Esophagus muscularis mucosa (tissue), 4 donors: Measurements from ENCODE around the gene AGPAT1. TPM values are rescaled to one million over a fixed set of nuclear protein-coding genes. Genes with fewer than 3 reads are reported as not detected.
"Not testable (repeated sequence)": the region's sequence is repeated elsewhere in the genome, so short reads cannot be mapped to it uniquely, and the experiment has no call there.

Experiments used
- DNase-seq: peaks from one replicate; pipeline ENCODE4 v3.0.0-alpha.2; 2017; ENCODE audit errors: extremely low spot score
- H3K27ac ChIP-seq, 4 donors: fragments of 200-600 bp; sonication (generic); replicated peaks in 1 of 4; 1 replicate in 3 of 4; 2 replicates in 1 of 4; pipeline ENCODE4 v1.5.1; 2016 to 2019; ENCODE audit warnings: mild to moderate bottlenecking in 1 of 4
- H3K27me3 ChIP-seq, 4 donors: fragments of 200-600 bp; sonication (generic); one replicate each; pipeline versions ENCODE4 v1.5.1 to v1.6.0; 2016 to 2019
- H3K36me3 ChIP-seq, 4 donors: fragments of 200-600 bp; sonication (generic); one replicate each; pipeline ENCODE4 v1.5.1; 2016 to 2019
- H3K4me1 ChIP-seq, 4 donors: fragments of 200-600 bp; sonication (generic); one replicate each; pipeline ENCODE4 v1.5.1; 2016 to 2019
- H3K4me3 ChIP-seq, 4 donors: fragments of 200-600 bp; sonication (generic); 1 replicate in 2 of 4; 2 replicates in 2 of 4; pipeline ENCODE4 v1.5.1; 2016 to 2019; ENCODE audit warnings: mild to moderate bottlenecking in 4 of 4, moderate library complexity in 1 of 4
- H3K9me3 ChIP-seq, 4 donors: fragments of 200-600 bp; sonication (generic); 1 replicate in 3 of 4; 2 replicates in 1 of 4; pipeline ENCODE4 v1.5.1; 2016 to 2019
- EP300 ChIP-seq: sonication (generic); formaldehyde crosslinking; IDR thresholded peaks from one replicate; pipeline ENCODE4 v1.6.1; 2017; ENCODE audit warnings: antibody characterized with exemption
- POLR2A ChIP-seq: fragments of 450-650 bp; IDR thresholded peaks from one replicate; pipeline ENCODE4 v1.6.1; 2017; ENCODE audit warnings: antibody characterized with exemption, moderate library complexity, mild to moderate bottlenecking, low read depth
- POLR2AphosphoS5 ChIP-seq, 2 donors: sonication (generic); formaldehyde crosslinking; IDR thresholded peaks; one replicate each; pipeline ENCODE4 v1.6.1; 2017; ENCODE audit warnings: antibody characterized with exemption in 2 of 2
- WGBS: methylation state at CpG from one replicate; pipeline ENCODE4 v1.1.5; 2018; 5-methylcytosine and 5-hydroxymethylcytosine counted together
- intact Hi-C: fragments of 100-400 bp; cut with DNase I; formaldehyde crosslinking; loops from one replicate; pipeline ENCODE4 v1.15.1; 2023
- total RNA-seq, 4 donors: library from RNA; depleted of rRNA; stranded (reverse); fragments of >200 nt; gene quantifications; one replicate each; pipeline versions ENCODE4 v1.1.0 to v1.2.1, GENCODE V29; 2016
- TF ChIP-seq, protein P1 (sequence below), 3 experiments: fragments of 200-600 bp in 2 of 3; fragments of 450-650 bp in 1 of 3; sonication (generic) in 2 of 3; IDR thresholded peaks; one replicate each; pipeline ENCODE4 v1.5.1; 2017 to 2019; ENCODE audit warnings: antibody characterized with exemption in 3 of 3, mild to moderate bottlenecking in 2 of 3, moderate library complexity in 1 of 3

AGPAT1 gene
- total RNA-seq, 4 donors from 2014 or later, result 52.7 to 76.7 (median 68.9) TPM

DNA sequence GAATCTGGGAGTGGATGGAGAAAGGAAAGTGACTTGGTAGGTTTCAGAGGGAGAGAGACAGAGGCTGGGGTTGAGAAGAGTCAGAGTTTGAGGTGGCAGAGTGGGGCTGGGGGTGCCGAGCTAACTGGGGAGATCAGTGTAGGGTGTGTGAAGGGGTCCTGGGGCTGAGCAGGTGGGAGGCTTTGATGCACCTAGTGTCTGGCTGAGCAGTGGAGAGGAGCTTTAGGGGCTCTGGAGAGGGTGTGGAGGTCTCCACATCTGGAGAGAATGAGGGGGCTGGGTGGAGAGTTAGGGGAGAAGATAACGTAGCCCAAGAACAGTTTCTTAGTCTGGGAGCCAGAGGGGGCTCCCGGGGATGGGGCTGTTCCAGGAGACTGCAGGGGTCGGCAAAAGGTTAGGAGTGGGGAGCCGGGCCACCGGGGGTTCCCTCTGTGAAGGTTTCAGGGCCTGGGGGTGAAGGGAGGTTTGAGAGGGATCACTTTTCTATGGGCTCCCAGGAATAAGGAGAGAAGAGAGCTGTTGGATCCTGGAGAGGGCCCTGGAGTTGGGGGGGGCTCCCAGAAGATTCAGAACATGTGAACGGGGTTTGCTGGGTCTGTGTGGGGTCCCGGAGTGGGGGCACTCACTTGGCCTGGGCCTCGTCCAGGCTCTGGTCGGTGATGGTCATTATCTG is 13.3 kb upstream of the AGPAT1 start:
- Histone ChIP-seq H3K27ac (peak overlapping the region; percentile 90 to 99 (median 98)), H3K36me3 (peaks cover 16 to 24% (median 22%) of the 10 kb centered on the region in 4 donors), H3K4me1 (peaks cover 70 to 83% (median 80%) of the 10 kb centered on the region in 4 donors), H3K9me3 (no peaks in the 10 kb centered on the region), H3K4me3 (peak overlapping the region; percentile 66 to 92 (median 84)), H3K27me3 (no peaks in the 10 kb centered on the region)
- intact Hi-C loops, result no loop called here
- WGBS, result 4% methylated on average over 6 of the region's 10 CpGs
- DNase-seq, result no peak
- no peak for TF ChIP-seq POLR2AphosphoS5 (IDR thresholded peaks at IDR 0.05)
- TF ChIP-seq, protein P1, sequence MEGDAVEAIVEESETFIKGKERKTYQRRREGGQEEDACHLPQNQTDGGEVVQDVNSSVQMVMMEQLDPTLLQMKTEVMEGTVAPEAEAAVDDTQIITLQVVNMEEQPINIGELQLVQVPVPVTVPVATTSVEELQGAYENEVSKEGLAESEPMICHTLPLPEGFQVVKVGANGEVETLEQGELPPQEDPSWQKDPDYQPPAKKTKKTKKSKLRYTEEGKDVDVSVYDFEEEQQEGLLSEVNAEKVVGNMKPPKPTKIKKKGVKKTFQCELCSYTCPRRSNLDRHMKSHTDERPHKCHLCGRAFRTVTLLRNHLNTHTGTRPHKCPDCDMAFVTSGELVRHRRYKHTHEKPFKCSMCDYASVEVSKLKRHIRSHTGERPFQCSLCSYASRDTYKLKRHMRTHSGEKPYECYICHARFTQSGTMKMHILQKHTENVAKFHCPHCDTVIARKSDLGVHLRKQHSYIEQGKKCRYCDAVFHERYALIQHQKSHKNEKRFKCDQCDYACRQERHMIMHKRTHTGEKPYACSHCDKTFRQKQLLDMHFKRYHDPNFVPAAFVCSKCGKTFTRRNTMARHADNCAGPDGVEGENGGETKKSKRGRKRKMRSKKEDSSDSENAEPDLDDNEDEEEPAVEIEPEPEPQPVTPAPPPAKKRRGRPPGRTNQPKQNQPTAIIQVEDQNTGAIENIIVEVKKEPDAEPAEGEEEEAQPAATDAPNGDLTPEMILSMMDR (IDR thresholded peaks at IDR 0.05), result peak in 1 of 3 experiments; percentile 3

DNA sequence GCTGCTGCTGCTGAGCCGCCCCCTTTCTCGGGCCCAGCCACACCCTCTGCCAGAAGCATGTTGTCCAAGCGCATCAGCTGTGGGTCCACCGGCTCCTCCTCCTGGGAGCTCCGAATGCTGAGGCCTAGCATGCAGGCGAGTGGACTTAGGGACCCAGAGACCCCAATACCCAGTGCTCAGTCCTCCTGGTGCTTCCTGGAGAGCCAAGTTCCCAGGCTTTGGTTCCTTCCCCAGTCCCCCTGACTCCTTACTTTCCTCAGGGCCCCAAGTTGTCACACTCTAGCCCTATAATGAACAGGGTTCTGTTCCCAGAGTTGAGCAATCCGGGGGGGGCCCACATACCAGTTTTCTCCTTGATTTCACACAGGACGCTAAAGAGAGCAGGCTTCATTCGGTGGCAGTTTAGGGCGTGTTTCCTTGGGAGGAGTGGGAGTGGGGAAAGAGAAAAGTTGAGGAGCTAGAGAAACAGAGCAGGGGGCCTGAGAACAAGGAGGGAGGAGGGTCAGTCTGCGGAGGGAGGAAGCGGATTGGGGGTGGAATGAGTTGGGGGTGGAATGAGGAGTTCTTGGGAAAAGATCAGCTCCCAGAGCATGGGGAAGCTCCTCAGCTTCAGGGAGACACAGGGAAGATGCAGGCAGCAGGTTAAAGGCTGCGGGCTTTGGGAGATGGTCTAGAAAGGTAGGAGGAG is 12.6 kb upstream of the AGPAT1 start:
- 8% methylated on average over 8 of the region's 13 CpGs for WGBS
- TF ChIP-seq POLR2AphosphoS5 (IDR thresholded peaks at IDR 0.05), result peak; percentile 6 to 47
- TF ChIP-seq POLR2A, result no peak
- DNase-seq, result no peak
- H3K27me3 ChIP-seq, result no peaks in the 10 kb centered on the region
- H3K4me3 ChIP-seq, result peak overlapping the region; percentile 66 to 92 (median 84)
- H3K27ac ChIP-seq, result peak overlapping the region; percentile 90 to 99 (median 98)
- H3K4me1 ChIP-seq, result peaks cover 77 to 88% (median 84%) of the 10 kb centered on the region in 4 donors
- H3K36me3 ChIP-seq, result peaks cover 16 to 26% (median 25%) of the 10 kb centered on the region in 4 donors
- intact Hi-C loops, result no loop called here
- no peaks in the 10 kb centered on the region for H3K9me3 ChIP-seq

DNA sequence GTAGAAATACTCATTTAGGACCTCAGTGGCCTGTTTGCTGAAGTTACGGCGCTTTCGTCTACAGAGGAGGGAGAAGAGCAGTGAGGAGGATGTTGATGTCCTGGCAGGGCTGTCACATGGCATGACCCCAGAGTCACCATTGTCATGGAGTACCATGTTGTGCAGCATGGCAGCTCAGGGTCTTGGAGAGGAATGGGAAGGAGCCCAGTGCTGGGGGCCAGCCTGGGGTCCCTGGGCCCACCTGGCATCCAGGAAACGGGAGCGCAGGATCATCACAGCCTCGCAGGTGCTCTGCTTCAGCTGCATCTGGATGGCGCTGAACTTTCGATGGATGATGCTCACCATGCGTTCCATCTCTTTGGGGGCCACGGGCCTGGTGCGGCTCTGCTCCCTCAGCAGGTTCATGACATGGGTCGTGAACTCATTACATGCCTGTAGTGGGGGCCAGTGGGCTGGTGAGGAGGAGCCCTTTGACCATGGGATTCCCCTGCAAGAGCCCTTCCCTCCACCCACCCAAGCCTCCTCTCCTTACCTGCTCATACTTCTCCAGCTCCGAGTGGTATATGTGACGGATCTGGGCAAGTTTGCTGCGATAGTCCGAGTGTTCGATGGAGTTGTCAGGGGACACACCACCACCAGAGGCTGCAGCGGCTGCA is 12.0 kb upstream of the AGPAT1 start:
- peak overlapping the region; percentile 90 to 99 (median 98) for H3K27ac ChIP-seq
- intact Hi-C loops, result not testable (repeated sequence)
- 100% methylated on average over 3 of the region's 18 CpGs for WGBS

DNA sequence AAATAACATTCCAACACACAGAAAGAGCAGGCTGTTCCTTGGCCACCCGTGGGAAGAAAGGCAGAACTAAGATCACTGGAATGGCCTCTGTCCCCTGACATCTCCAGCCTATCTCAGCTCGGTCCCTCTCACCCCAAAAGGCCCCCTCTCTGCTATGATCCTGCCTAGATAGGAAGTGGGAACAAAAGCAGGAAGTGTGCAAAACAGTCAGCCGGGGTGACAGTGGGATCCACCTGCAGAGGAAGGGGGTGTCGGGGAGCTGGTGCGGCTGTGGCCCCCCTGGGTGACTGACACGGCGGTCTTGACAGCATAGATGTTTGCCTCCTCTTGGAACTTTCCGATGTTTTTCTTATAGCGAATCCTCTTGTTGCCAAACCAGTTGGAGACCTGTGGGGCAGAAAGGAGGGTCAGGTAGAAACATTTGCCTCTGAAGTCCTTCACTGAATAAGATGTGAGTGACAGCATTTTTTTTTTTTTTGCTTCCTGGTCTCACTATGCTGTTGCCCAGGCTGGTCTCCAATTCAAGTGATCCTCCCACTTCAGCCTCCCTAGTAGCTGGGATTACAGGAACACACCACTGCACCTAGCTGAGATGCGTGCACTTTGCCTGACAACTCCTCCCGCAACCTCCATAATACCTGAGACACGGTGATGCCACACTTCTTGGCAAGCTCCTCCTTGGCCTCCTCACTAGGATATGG is 11.3 kb upstream of the AGPAT1 start:
- Histone ChIP-seq H3K4me3 (no peak overlapping the region), H3K27ac (peak overlapping the region; percentile 84 to 99 (median 98)), H3K9me3 (no peaks in the 10 kb centered on the region), H3K4me1 (peaks cover 67 to 82% (median 79%) of the 10 kb centered on the region in 4 donors), H3K36me3 (peaks cover 16 to 39% (median 31%) of the 10 kb centered on the region in 4 donors), H3K27me3 (no peaks in the 10 kb centered on the region)
- TF ChIP-seq POLR2AphosphoS5 (IDR thresholded peaks at IDR 0.05) (no peak), POLR2A (no peak), EP300 (no peak)
- TF ChIP-seq, protein P1 (IDR thresholded peaks at IDR 0.05), result no peak
- no peak for DNase-seq
- WGBS, result 67% methylated on average over 12 of the region's 12 CpGs
- intact Hi-C loops, result no loop called here

More for the DNA sequence above, 12.0 kb upstream of the AGPAT1 start:
- H3K27me3 ChIP-seq, H3K9me3 ChIP-seq, DNase-seq: not testable (repeated sequence)
- H3K36me3 ChIP-seq, result peaks cover 16 to 33% (median 28%) of the 10 kb centered on the region in 4 donors
- peaks cover 74 to 83% (median 79%) of the 10 kb centered on the region in 4 donors for H3K4me1 ChIP-seq
- peak overlapping the region; percentile 66 to 92 (median 84) for H3K4me3 ChIP-seq

DNA sequence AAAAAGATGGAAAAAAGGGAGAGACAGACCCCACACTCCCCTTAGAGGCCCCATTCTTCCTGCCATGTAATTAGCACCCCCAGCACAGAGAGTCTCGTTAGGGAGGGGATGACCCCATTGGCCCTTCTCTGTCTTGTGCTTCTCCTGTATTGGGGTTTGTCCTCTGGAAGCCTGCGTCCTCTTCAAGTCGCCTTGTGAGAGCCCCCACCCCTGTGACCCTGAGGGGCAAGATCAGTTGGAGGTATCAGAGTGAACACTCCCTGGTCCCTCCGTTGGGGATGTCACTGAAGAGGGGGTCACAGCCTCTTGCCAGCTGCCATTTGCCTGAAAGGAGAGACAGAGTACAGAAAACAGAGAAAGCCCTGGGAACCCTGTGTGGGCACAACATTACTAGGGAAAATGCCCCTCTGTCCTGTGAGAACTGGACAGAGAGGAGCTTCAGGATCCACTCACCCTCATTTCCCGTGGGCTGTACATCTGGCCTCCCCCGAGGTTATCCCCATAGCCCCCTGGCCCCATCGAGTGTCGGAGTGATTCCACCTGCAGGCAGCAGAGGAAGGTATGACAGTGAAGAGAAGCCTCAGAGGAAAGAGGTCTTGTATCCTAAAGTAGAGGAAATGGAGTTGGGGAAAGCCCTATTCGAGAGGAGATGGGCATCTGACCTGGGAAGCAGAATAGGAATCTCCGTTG is 10.4 kb upstream of the AGPAT1 start:
- DNase-seq, H3K27me3 ChIP-seq, H3K4me3 ChIP-seq, intact Hi-C loops, H3K9me3 ChIP-seq: not testable (repeated sequence)
- peaks cover 16 to 46% (median 35%) of the 10 kb centered on the region in 4 donors for H3K36me3 ChIP-seq
- H3K4me1 ChIP-seq, result peaks cover 68 to 83% (median 79%) of the 10 kb centered on the region in 4 donors
- peak overlapping the region; percentile 84 to 99 (median 98) for H3K27ac ChIP-seq
- 58% methylated on average over 9 of the region's 10 CpGs for WGBS
